Sigmoid colon (tissue), 7 donors: ENCODE results near the gene HMX3. TPM values are rescaled to one million over a fixed set of nuclear protein-coding genes. Genes with fewer than 3 reads are reported as not detected.
A peak's percentile ranks its signal among the peaks of the same experiment; 100 is the strongest.

Source experiments
- DNase-seq: peaks from one replicate; pipeline ENCODE4 v3.0.0-alpha.2; 2019
- H3K27ac ChIP-seq, 4 donors: fragments of 200-600 bp; sonication (generic); one replicate each; pipeline ENCODE4 v1.5.1; 2016 to 2019; ENCODE audit warnings: mild to moderate bottlenecking in 1 of 4
- H3K27me3 ChIP-seq, 3 donors: fragments of 200-600 bp; sonication (generic); one replicate each; pipeline ENCODE4 v1.5.1; 2019; ENCODE audit warnings: mild to moderate bottlenecking in 1 of 3
- H3K36me3 ChIP-seq, 4 donors: fragments of 200-600 bp; sonication (generic); one replicate each; pipeline ENCODE4 v1.5.1; 2016 to 2019
- H3K4me1 ChIP-seq, 4 donors: fragments of 200-600 bp; sonication (generic); one replicate each; pipeline ENCODE4 v1.5.1; 2017 to 2019
- H3K4me3 ChIP-seq, 4 donors: fragments of 200-600 bp; sonication (generic); one replicate each; pipeline ENCODE4 v1.5.1; 2017 to 2019; ENCODE audit warnings: mild to moderate bottlenecking in 2 of 4, moderate library complexity in 1 of 4
- H3K9me3 ChIP-seq, 4 donors: fragments of 200-600 bp in 3 of 4; sonication (generic) in 3 of 4; one replicate each; pipeline versions ENCODE4 v1.5.1 to v1.6.1; 2013 to 2019
- EP300 ChIP-seq, 4 donors: sonication (generic); formaldehyde crosslinking; IDR thresholded peaks; one replicate each; pipeline ENCODE4 v1.6.1; 2017; ENCODE audit warnings: antibody characterized with exemption in 4 of 4
- POLR2A ChIP-seq, 2 donors: fragments of 450-650 bp; IDR thresholded peaks; one replicate each; pipeline ENCODE4 v1.6.1; 2016; ENCODE audit warnings: antibody characterized with exemption in 2 of 2, mild to moderate bottlenecking in 2 of 2, moderate library complexity in 2 of 2
- POLR2AphosphoS5 ChIP-seq, 4 donors: sonication (generic); formaldehyde crosslinking; IDR thresholded peaks; one replicate each; pipeline ENCODE4 v1.6.1; 2017; ENCODE audit warnings: antibody characterized with exemption in 4 of 4
- WGBS, 2 donors: extraction: QIAGEN DNeasy Blood & Tissue Kit; methylation state at CpG; one replicate each; pipeline ENCODE4 v1.1.7; 2013; 5-methylcytosine and 5-hydroxymethylcytosine counted together
- intact Hi-C: fragments of 100-400 bp; cut with DNase I; formaldehyde crosslinking; loops from one replicate; pipeline ENCODE4 v1.15.1; 2023
- polyA plus RNA-seq, 3 donors: library from polyadenylated mRNA; stranded (reverse); fragments of 200-250 nt; gene quantifications; one replicate each; pipeline ENCODE4 v1.2.3, GENCODE V29; 2013
- total RNA-seq, 4 donors: library from RNA; depleted of rRNA; stranded (reverse); fragments of >200 nt; gene quantifications; one replicate each; pipeline ENCODE4 v1.1.0, GENCODE V29; 2016
- TF ChIP-seq, protein P1 (sequence below), 4 experiments: fragments of 450-650 bp in 3 of 4; fragments of 200-600 bp in 1 of 4; IDR thresholded peaks; one replicate each; pipeline ENCODE4 v1.5.1; 2016 to 2019; ENCODE audit warnings: antibody characterized with exemption in 4 of 4, mild to moderate bottlenecking in 3 of 4, moderate library complexity in 2 of 4
- donor health status: healthy with polysubstance abuse.
- donor health status: Bipolar disorder and iron deficiency.
- donor health status: healthy.

HMX3 gene
- total and polyA plus RNA-seq, 7 donors = 0.52 to 0.83 (median 0.68) TPM; not detected in 4

DNA sequence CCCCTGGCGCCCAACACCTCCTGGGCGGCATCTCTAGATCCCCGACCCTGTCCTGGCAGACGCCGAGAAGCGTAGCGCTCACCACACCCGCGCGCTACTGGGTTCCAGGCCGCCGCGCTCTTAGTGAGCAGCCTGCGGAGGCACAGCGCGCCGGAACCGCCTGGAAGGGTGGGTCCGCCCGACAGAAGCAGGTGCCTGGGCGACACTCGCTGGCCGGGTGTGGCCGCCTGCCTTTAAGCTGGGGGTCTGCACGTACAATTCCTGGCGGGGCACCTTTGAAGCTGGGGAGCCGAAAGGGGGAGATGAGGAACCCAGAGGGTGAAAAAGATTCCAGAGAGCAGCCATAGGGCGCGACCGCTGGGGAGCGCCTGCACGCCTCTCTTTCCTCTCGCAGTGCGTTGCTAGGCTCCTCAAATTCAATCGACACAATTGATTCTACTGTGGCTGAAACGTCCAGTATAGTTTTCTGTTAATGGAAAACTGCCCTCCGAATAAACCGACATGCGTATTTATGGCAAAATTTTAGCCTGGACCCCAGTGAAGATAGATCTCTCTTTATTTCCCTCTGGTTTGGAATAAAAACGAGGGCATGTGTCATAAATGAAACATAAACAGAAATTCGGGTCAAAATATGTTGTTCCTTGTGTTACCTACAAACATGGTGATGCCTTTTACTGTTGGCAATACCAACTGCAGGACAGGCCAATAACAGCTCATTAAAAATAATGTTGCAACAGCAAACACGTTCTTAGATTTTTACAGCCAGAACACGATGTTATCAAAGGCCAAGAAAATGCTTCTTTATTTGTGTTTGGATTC is 4.6 kb downstream of the HMX3 start:
- Histone ChIP-seq H3K4me1 (peaks cover 0 to 50% (median 34%) of the 10 kb centered on the region in 4 donors), H3K36me3 (no peaks in the 10 kb centered on the region), H3K27ac (no peak overlapping the region), H3K9me3 (no peaks in the 10 kb centered on the region), H3K4me3 (no peak overlapping the region), H3K27me3 (peaks cover 90 to 100% (median 100%) of the 10 kb centered on the region in 3 donors)
- intact Hi-C loops = no loop called here
- DNase-seq = peak; percentile 58
- TF ChIP-seq EP300 (IDR thresholded peaks at IDR 0.05) = no peak
- TF ChIP-seq POLR2A (IDR thresholded peaks at IDR 0.05) = no peak
- 2 to 5% methylated on average over 43 of the region's 43 CpGs for WGBS, 2 donors

DNA sequence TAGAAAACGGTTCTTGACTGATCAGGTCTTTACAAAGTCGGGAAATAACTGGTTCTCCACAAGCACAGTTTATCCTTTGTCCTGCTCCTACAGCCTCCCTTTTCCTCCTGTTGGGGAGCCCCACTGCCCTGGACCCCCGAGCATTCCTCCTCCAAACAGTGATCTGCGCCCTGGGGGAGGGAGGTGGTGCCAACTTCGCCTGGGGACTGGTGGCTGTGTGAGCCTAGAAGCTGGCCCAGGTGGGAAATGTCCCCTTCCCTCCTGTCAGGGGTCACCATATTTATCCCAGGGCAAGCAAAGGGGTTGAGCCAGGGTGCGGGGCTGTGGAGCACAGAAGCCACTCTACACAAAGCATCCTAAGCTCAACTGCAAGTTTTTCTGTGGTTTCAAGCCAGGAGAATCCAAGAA is 5.2 kb downstream of the HMX3 start:
- Histone ChIP-seq H3K27me3 (peaks cover 91 to 100% (median 100%) of the 10 kb centered on the region in 3 donors), H3K9me3 (no peaks in the 10 kb centered on the region), H3K4me3 (no peak overlapping the region), H3K27ac (no peak overlapping the region), H3K36me3 (no peaks in the 10 kb centered on the region), H3K4me1 (peaks cover 0 to 47% (median 31%) of the 10 kb centered on the region in 4 donors)
- intact Hi-C loops = no loop called here
- WGBS, 2 donors = 5 to 6% methylated on average over 6 of the region's 6 CpGs
- no peak for TF ChIP-seq POLR2A (IDR thresholded peaks at IDR 0.05)
- no peak for TF ChIP-seq EP300 (IDR thresholded peaks at IDR 0.05)
- TF ChIP-seq, protein P1, sequence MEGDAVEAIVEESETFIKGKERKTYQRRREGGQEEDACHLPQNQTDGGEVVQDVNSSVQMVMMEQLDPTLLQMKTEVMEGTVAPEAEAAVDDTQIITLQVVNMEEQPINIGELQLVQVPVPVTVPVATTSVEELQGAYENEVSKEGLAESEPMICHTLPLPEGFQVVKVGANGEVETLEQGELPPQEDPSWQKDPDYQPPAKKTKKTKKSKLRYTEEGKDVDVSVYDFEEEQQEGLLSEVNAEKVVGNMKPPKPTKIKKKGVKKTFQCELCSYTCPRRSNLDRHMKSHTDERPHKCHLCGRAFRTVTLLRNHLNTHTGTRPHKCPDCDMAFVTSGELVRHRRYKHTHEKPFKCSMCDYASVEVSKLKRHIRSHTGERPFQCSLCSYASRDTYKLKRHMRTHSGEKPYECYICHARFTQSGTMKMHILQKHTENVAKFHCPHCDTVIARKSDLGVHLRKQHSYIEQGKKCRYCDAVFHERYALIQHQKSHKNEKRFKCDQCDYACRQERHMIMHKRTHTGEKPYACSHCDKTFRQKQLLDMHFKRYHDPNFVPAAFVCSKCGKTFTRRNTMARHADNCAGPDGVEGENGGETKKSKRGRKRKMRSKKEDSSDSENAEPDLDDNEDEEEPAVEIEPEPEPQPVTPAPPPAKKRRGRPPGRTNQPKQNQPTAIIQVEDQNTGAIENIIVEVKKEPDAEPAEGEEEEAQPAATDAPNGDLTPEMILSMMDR (IDR thresholded peaks at IDR 0.05) = no peak
- TF ChIP-seq POLR2AphosphoS5 (IDR thresholded peaks at IDR 0.05) = no peak
- DNase-seq = peak; percentile 52

DNA sequence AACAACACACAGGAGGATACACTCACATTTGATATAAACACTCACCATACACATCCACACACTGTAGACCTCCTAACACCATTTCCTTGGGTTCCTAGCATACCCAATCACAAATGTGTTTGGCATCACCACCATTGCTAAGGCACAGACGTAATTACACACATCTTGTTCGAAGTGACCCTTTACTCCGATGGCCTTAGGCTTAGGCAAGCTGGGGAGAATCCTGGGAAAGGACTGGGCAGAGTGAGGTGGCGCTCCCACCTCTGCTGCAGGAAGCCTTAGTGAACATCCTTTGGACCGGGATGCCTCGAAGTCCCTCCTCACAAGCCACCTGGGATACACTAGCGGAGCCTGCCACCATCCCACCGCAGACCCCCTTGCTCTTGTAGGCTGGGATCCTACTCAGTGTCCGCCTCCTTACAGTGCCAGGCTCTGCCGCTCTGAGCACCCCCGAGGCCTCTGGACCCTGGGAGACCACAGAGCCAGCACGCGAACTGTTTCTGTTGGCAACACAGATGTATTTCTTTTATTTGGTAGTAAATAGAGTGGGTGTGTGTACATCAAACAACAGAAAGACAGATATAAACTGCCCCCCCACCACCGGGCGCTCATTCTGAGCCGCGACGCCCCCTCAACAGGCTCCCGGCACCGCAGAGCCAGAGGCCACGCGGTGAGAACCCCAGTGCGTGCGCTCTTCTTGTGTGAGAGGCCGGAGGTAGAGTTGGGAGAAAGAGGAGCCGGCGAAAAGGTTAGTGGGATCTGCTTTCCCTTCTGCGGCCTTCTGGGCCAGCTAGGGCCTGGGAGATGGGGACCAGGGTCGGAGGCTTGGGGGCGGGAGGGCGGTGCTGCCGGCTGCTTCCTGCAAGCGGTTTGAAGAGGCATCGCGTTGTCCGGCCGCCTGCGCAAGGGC is 6.3 kb downstream of the HMX3 start:
- peaks cover 0 to 43% (median 23%) of the 10 kb centered on the region in 4 donors for H3K4me1 ChIP-seq
- TF ChIP-seq, protein P1 (IDR thresholded peaks at IDR 0.05) = no peak
- no peak for TF ChIP-seq POLR2AphosphoS5 (IDR thresholded peaks at IDR 0.05)
- TF ChIP-seq POLR2A (IDR thresholded peaks at IDR 0.05) = no peak
- TF ChIP-seq EP300 (IDR thresholded peaks at IDR 0.05) = no peak

DNA sequence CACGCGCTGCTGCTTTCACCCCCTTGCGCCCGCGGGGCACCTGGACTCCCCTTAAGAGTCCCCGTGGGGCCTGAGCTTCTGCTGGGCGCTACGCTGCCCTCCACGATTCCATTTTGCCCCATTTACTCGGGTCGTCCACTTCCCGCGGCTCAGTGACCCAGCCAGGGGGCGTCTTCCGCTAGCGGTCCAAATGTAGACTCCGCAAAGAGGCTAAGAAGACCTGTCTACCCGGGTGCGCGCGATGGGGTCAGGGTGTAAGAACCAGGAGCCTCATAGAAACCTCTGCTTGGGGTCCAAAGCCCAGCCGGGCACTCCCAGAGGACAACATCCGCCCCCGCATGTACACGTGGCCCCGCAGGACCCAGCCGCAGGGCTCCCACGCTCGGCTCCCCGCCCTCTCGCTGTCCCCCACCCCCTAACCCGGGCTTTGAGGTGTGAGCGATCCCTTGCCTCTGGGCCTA is 7.0 kb downstream of the HMX3 start:
- TF ChIP-seq POLR2AphosphoS5 (IDR thresholded peaks at IDR 0.05) (no peak), EP300 (IDR thresholded peaks at IDR 0.05) (no peak), POLR2A (IDR thresholded peaks at IDR 0.05) (no peak)
- TF ChIP-seq, protein P1 (IDR thresholded peaks at IDR 0.05) = no peak
- intact Hi-C loops = no loop called here
- Histone ChIP-seq H3K4me3 (no peak overlapping the region), H3K27me3 (peaks cover 92 to 100% (median 99%) of the 10 kb centered on the region in 3 donors), H3K4me1 (peaks cover 0 to 38% (median 19%) of the 10 kb centered on the region in 4 donors), H3K9me3 (no peaks in the 10 kb centered on the region), H3K36me3 (no peaks in the 10 kb centered on the region), H3K27ac (no peak overlapping the region)
- WGBS, 2 donors = 4 to 8% methylated on average over 33 of the region's 33 CpGs
- peak; percentile 57 for DNase-seq

More for the DNA sequence above, 6.3 kb downstream of the HMX3 start:
- intact Hi-C loops = no loop called here
- peak; percentile 40 for DNase-seq
- H3K27me3 ChIP-seq = peaks cover 91 to 100% (median 99%) of the 10 kb centered on the region in 3 donors
- 8 to 20% methylated on average over 38 of the region's 38 CpGs for WGBS, 2 donors
- H3K9me3 ChIP-seq = no peaks in the 10 kb centered on the region
- no peak overlapping the region for H3K27ac ChIP-seq
- no peaks in the 10 kb centered on the region for H3K36me3 ChIP-seq
- H3K4me3 ChIP-seq = no peak overlapping the region
